Central memory CD8-positive, alpha-beta T cell (primary cell): ENCODE data around the gene DPP6.

Source experiments
- ATAC-seq: fragments of 150-1000 bp; cut with Tn5 transposase; replicated peaks from 2 replicates; pipeline ENCODE4 v1.10.0; 2022; ENCODE audit warnings: mild to moderate bottlenecking, moderate FRiP score, moderate number of reproducible peaks; ENCODE audit not compliant: poor library complexity, severe bottlenecking; ENCODE audit errors: extremely low read depth
- DNase-seq, 2 donors: peaks; one replicate each; pipeline ENCODE4 v3.0.0; 2021; ENCODE audit warnings: low spot score in 2 of 2
- H3K27ac Mint-ChIP-seq: one replicate; pipeline ENCODE4 v1.8.0; 2022; ENCODE audit warnings: low read depth, mild to moderate bottlenecking, moderate library complexity, mixed read lengths
- H3K27me3 Mint-ChIP-seq: one replicate; pipeline ENCODE4 v1.8.0; 2022; ENCODE audit warnings: mixed read lengths
- H3K36me3 Mint-ChIP-seq: one replicate; pipeline ENCODE4 v1.8.0; 2022; ENCODE audit warnings: mild to moderate bottlenecking, moderate library complexity, mixed read lengths; ENCODE audit not compliant: insufficient read depth
- H3K4me1 Mint-ChIP-seq: one replicate; pipeline ENCODE4 v1.8.0; 2022; ENCODE audit warnings: mixed read lengths
- H3K4me3 Mint-ChIP-seq: one replicate; pipeline ENCODE4 v1.8.0; 2022; ENCODE audit warnings: mild to moderate bottlenecking, moderate library complexity, mixed read lengths
- H3K9me3 Mint-ChIP-seq: one replicate; pipeline ENCODE4 v1.8.0; 2022; ENCODE audit warnings: mixed read lengths

The DPP6 gene

GRCh38 chr7:154880513-154880912 is 828.3 kb downstream of the DPP6 start:
- no peak for ATAC-seq
- Mint-ChIP-seq H3K36me3 (no peaks in the 10 kb centered on the region), H3K4me1 (no peaks in the 10 kb centered on the region), H3K4me3 (no peak overlapping the region), H3K27ac (no peak overlapping the region), H3K9me3 (no peaks in the 10 kb centered on the region), H3K27me3 (peaks cover 28% of the 10 kb centered on the region)
- DNase-seq: no peak

GRCh38 chr7:154881026-154881425 is 828.8 kb downstream of the DPP6 start:
- Mint-ChIP-seq H3K36me3 (no peaks in the 10 kb centered on the region), H3K27me3 (peaks cover 23% of the 10 kb centered on the region), H3K9me3 (no peaks in the 10 kb centered on the region), H3K4me3 (no peak overlapping the region), H3K4me1 (no peaks in the 10 kb centered on the region), H3K27ac (no peak overlapping the region)
- ATAC-seq (no peak), DNase-seq (no peak)

GRCh38 chr7:154881526-154881925 is 829.3 kb downstream of the DPP6 start:
- no peak for ATAC-seq
- Mint-ChIP-seq H3K27me3 (peaks cover 18% of the 10 kb centered on the region), H3K9me3 (no peaks in the 10 kb centered on the region), H3K27ac (no peak overlapping the region), H3K4me3 (no peak overlapping the region), H3K36me3 (no peaks in the 10 kb centered on the region), H3K4me1 (no peaks in the 10 kb centered on the region)
- no peak for DNase-seq

GRCh38 chr7:154882931-154883474 is 830.8 kb downstream of the DPP6 start:
- DNase-seq: no peak
- Mint-ChIP-seq H3K27ac (no peak overlapping the region), H3K36me3 (no peaks in the 10 kb centered on the region), H3K4me1 (no peaks in the 10 kb centered on the region), H3K9me3 (no peaks in the 10 kb centered on the region), H3K27me3 (peaks cover 4% of the 10 kb centered on the region), H3K4me3 (no peak overlapping the region)
- no peak for ATAC-seq

- no peaks in the 10 kb centered on the region for H3K9me3 Mint-ChIP-seq
- no peak for DNase-seq
Observed at GRCh38 chr7:154884348-154884920, 832.2 kb downstream of the DPP6 start.

GRCh38 chr7:154886591-154886990 is 834.4 kb downstream of the DPP6 start:
- Mint-ChIP-seq H3K4me3 (no peak overlapping the region), H3K27ac (no peak overlapping the region), H3K9me3 (no peaks in the 10 kb centered on the region), H3K27me3 (peaks cover 24% of the 10 kb centered on the region), H3K36me3 (no peaks in the 10 kb centered on the region), H3K4me1 (no peaks in the 10 kb centered on the region)
- no peak for ATAC-seq
- no peak for DNase-seq

More at GRCh38 chr7:154884348-154884920, 832.2 kb downstream of the DPP6 start:
- H3K27me3 Mint-ChIP-seq: peaks cover 6% of the 10 kb centered on the region
- no peak overlapping the region for H3K27ac Mint-ChIP-seq
- H3K4me3 Mint-ChIP-seq: no peak overlapping the region
- no peaks in the 10 kb centered on the region for H3K36me3 Mint-ChIP-seq
- no peaks in the 10 kb centered on the region for H3K4me1 Mint-ChIP-seq
- ATAC-seq: no peak

- DNase-seq (no peak), ATAC-seq (no peak)
- Mint-ChIP-seq H3K27me3 (peaks cover 27% of the 10 kb centered on the region), H3K4me1 (no peaks in the 10 kb centered on the region), H3K27ac (no peak overlapping the region), H3K9me3 (no peaks in the 10 kb centered on the region), H3K4me3 (no peak overlapping the region), H3K36me3 (no peaks in the 10 kb centered on the region)
Observed at GRCh38 chr7:154888690-154889089, 836.5 kb downstream of the DPP6 start.

GRCh38 chr7:154892459-154892858 is 840.3 kb downstream of the DPP6 start:
- DNase-seq: no peak
- Mint-ChIP-seq H3K36me3 (no peaks in the 10 kb centered on the region), H3K27ac (no peak overlapping the region), H3K4me1 (no peaks in the 10 kb centered on the region), H3K9me3 (no peaks in the 10 kb centered on the region), H3K4me3 (no peak overlapping the region), H3K27me3 (peaks cover 42% of the 10 kb centered on the region)
- no peak for ATAC-seq

GRCh38 chr7:154896076-154896475 is 843.9 kb downstream of the DPP6 start:
- no peaks in the 10 kb centered on the region for H3K4me1 Mint-ChIP-seq
- ATAC-seq (no peak), DNase-seq (no peak)
- H3K4me3 Mint-ChIP-seq: no peak overlapping the region
- no peaks in the 10 kb centered on the region for H3K36me3 Mint-ChIP-seq
- peaks cover 20% of the 10 kb centered on the region for H3K27me3 Mint-ChIP-seq
- no peak overlapping the region for H3K27ac Mint-ChIP-seq
- no peaks in the 10 kb centered on the region for H3K9me3 Mint-ChIP-seq

- Mint-ChIP-seq H3K4me3 (no peak overlapping the region), H3K36me3 (no peaks in the 10 kb centered on the region), H3K9me3 (no peaks in the 10 kb centered on the region), H3K4me1 (no peaks in the 10 kb centered on the region), H3K27me3 (peaks cover 10% of the 10 kb centered on the region), H3K27ac (no peak overlapping the region)
- no peak for DNase-seq
- no peak for ATAC-seq
Observed at GRCh38 chr7:154898973-154899855, 847.0 kb downstream of the DPP6 start.

GRCh38 chr7:154899862-154900261 is 847.7 kb downstream of the DPP6 start:
- Mint-ChIP-seq H3K4me3 (no peak overlapping the region), H3K27me3 (peaks cover 9% of the 10 kb centered on the region), H3K4me1 (no peaks in the 10 kb centered on the region), H3K9me3 (no peaks in the 10 kb centered on the region), H3K36me3 (no peaks in the 10 kb centered on the region), H3K27ac (no peak overlapping the region)
- DNase-seq: no peak
- ATAC-seq: no peak

GRCh38 chr7:154902600-154903082 is 850.4 kb downstream of the DPP6 start:
- H3K4me1 Mint-ChIP-seq: no peaks in the 10 kb centered on the region
- no peak overlapping the region for H3K27ac Mint-ChIP-seq
- no peak overlapping the region for H3K4me3 Mint-ChIP-seq
- DNase-seq (no peak), ATAC-seq (no peak)
- no peaks in the 10 kb centered on the region for H3K9me3 Mint-ChIP-seq
- H3K36me3 Mint-ChIP-seq: no peaks in the 10 kb centered on the region
- H3K27me3 Mint-ChIP-seq: peaks cover 13% of the 10 kb centered on the region
